ENCODE results near the gene CKAP2.

The CKAP2 gene

DNA sequence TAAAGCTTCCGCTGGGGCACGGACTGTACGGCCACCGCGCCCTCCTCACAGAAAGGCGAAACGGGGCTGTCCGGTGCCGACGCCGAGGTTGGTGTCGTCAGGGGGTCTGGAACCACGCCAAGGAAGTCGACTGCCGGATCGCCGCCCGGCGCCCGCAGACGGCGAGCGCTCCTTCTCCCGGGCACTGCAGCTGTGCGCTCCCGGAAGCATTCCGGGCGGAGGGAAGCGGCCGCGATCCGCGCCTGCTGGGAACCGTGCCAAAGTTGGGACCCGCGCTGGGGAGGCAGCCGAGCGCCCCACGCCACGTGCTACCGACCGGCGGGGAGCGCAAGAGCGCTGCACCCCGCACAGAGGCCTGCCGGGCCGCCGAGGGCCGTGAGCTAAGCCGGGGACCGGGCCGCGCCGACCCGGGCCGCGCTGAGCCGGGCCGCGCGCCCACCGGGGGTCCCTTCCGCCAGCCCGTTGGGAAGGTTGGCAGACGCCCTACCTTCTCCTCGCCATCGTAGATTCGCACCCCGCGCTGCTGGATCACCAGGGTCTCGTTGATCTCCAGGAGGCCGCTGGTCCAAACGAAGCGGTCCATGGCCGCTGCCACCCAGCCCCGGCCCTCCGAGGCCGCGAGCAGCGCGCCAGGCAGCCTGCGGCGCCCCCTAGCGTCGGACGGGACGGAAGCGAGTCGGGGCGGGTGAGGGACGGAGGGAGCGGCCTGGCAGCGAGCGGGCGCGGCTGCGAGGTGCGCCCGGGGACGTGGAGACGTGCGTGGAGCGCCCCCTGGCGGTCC lies 5.1 kb upstream of the CKAP2 start, which contains the start of gene VPS36:
TSS of gene VPS36 (minus strand) at position 623 of the 781 bp plus-strand sequence. CDS start at position 583, 40 bp downstream.
- H3K36me3 ChIP-seq, result peaks cover 7 to 38% (median 21%) of the 10 kb centered on the region in 11 experiments; a peak in 20 of 22 replicates
- H3K4me1 ChIP-seq, result peaks cover 37 to 46% (median 43%) of the 10 kb centered on the region in 10 experiments
- peak within 1 kb of the TSS; percentile 97 to 100 (median 99) for H3K27ac ChIP-seq
- peak within 1 kb of the TSS; percentile 74 to 92 (median 86) for H3K4me3 ChIP-seq
- peaks cover 18 to 46% (median 41%) of the 10 kb centered on the region in 11 experiments; a peak in 21 of 22 replicates for H4K20me1 ChIP-seq
- H3K9ac ChIP-seq, result peak within 1 kb of the TSS; percentile 98 to 100 (median 99)
- H3K9me3 ChIP-seq (replicated peaks in 1 of 11), result no peaks in the 10 kb centered on the region
- H3K4me2 ChIP-seq, result peak within 1 kb of the TSS; percentile 86 to 96 (median 90)
- no peak for TF ChIP-seq Cebpa-rat (IDR thresholded peaks at IDR 0.05)
- H3K27me3 ChIP-seq, result no peaks in the 10 kb centered on the region

DNA sequence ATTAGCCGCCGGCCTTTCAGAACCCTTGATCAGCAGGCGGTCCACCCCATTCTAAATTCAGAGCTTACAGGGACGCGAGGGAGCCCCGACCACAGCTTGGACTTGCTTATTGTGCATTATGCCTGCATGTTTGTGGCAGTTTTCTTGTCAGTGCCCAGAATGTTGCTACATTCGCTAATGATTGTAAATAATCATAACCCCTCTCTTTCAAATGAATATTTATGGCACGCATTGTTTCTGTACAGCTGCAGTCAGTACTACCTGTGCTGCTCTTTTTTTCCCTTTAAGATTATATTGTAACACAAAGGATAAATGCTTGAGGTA lies 4.5 kb upstream of the CKAP2 start:
- Histone ChIP-seq H3K27me3 (no peaks in the 10 kb centered on the region), H3K4me1 (peaks cover 37 to 46% (median 43%) of the 10 kb centered on the region in 10 experiments), H3K36me3 (peaks cover 7 to 33% (median 19%) of the 10 kb centered on the region in 11 experiments; a peak in 19 of 22 replicates), H3K9me3 (replicated peaks in 1 of 11) (no peaks in the 10 kb centered on the region), H4K20me1 (peaks cover 18 to 42% (median 39%) of the 10 kb centered on the region in 11 experiments; a peak in 21 of 22 replicates), H3K9ac (peak overlapping the region; percentile 98 to 100 (median 99); a peak in 15 of 22 replicates), H3K4me3 (peak overlapping the region; percentile 74 to 92 (median 86); a peak in 13 of 20 replicates), H3K4me2 (peak overlapping the region; percentile 9 to 79 (median 57); a peak in 19 of 22 replicates), H3K27ac (peak overlapping the region in 6 of 11 experiments; percentile 99; a peak in 9 of 22 replicates)
- no peak for TF ChIP-seq Cebpa-rat (IDR thresholded peaks at IDR 0.05)

DNA sequence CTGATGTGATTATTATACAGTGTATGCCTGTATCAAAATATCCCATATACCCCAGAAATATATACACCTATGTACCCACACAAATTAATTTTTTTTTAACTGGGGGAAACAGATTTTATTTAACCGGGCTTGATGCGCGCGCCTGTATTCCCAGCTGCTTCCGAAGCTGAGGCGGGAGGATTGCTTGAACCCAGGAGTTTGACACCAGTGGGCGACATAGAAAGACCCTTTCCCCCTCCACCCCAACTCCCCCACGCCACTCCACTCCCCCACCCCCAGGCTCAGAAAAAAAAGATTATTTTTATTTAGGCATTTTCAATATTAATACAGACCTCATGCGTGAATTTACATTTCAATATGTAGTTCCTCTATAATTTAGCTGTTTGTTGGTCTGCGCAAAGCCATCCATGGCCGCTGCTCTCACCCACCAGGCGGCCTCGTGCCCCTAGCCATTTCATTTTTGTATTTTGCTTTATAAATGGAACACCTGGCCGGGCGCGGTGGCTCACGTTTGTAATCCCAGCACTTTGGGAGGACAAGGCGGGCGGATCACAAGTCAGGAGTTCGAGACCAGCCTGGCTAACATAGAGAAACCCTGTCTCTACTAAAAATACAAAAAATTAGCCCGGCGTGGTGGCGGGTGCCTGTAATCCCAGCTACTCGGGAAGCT lies 4.0 kb upstream of the CKAP2 start:
- H3K9me3 ChIP-seq (replicated peaks in 1 of 11), result no peaks in the 10 kb centered on the region
- H3K4me2 ChIP-seq, result peak overlapping the region; percentile 9 to 79 (median 57); a peak in 16 of 22 replicates

DNA sequence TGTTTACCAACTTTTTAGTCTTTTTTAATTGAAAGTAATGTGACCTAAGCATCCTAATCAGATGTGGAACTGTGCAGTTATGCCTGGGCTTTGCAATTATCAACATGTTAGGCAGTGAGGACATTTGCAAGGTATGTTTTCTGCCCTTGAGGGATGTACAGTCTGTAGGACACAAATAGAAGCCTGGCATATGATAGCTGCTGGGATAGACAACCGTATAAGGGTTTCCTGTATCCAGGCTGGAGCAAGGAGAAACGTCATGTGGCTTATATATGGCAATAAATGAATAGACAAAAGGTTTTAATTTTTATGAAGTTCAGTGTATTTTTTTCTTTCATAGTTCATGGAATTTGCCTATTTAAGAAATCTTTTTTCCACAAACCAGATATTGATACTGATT lies 2.8 kb upstream of the CKAP2 start:
- H3K4me3 ChIP-seq, result no peak overlapping the region
- H3K4me1 ChIP-seq, result peaks cover 44 to 57% (median 55%) of the 10 kb centered on the region in 10 experiments
- H4K20me1 ChIP-seq, result peaks cover 11 to 37% (median 29%) of the 10 kb centered on the region in 11 experiments; a peak in 21 of 22 replicates
- H3K9ac ChIP-seq, result no peak overlapping the region
- no peak overlapping the region for H3K4me2 ChIP-seq
- no peaks in the 10 kb centered on the region for H3K9me3 ChIP-seq (replicated peaks in 1 of 11)
- H3K36me3 ChIP-seq, result peaks cover 0 to 26% (median 15%) of the 10 kb centered on the region in 11 experiments; a peak in 17 of 22 replicates
- H3K27ac ChIP-seq, result no peak overlapping the region
- no peaks in the 10 kb centered on the region for H3K27me3 ChIP-seq
- no peak for TF ChIP-seq Cebpa-rat (IDR thresholded peaks at IDR 0.05)

More for the DNA sequence above, 4.0 kb upstream of the CKAP2 start:
- TF ChIP-seq Cebpa-rat (IDR thresholded peaks at IDR 0.05), result no peak
- 0 out of 20 replicates have a peak overlapping the region, but pooled peaks of 1 of the 10 experiments have one; percentile 83 for H3K4me3 ChIP-seq
- H4K20me1 ChIP-seq, result peaks cover 18 to 42% (median 36%) of the 10 kb centered on the region in 11 experiments; a peak in 21 of 22 replicates
- no peak overlapping the region for H3K27ac ChIP-seq
- peaks cover 2 to 28% (median 14%) of the 10 kb centered on the region in 11 experiments; a peak in 18 of 22 replicates for H3K36me3 ChIP-seq
- peak overlapping the region in 2 of 11 experiments; percentile 99; a peak in 4 of 22 replicates for H3K9ac ChIP-seq
- H3K4me1 ChIP-seq, result peaks cover 40 to 48% (median 45%) of the 10 kb centered on the region in 10 experiments
- H3K27me3 ChIP-seq, result no peaks in the 10 kb centered on the region

DNA sequence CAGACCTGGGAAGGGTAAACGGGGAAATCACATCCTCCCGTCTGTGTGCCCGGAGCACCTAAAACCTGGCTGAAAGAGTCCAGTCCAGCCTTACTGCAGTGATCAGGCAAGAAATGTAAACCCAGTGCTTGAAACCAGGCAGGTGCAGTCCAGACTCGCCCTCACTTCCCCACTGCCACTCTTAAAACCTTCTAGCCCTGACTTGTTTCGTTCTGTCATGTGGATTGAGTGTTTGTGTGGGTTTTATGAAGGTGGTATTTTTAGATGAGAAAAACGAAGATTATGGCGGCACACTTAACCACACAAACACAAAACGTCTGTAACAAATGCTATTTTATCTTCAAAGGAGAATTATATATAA lies 839 bp upstream of the CKAP2 start:
- H3K36me3 ChIP-seq, result peaks cover 9 to 30% (median 28%) of the 10 kb centered on the region in 11 experiments; a peak in 21 of 22 replicates
- peak overlapping the region in 10 of 11 experiments; percentile 88 to 98 (median 94); a peak in 20 of 22 replicates for H3K27ac ChIP-seq
- no peak for TF ChIP-seq Cebpa-rat (IDR thresholded peaks at IDR 0.05)
- H3K9me3 ChIP-seq (replicated peaks in 1 of 11), result no peaks in the 10 kb centered on the region
- H3K4me3 ChIP-seq, result peak overlapping the region; percentile 67 to 84 (median 74)
- peak overlapping the region; percentile 91 to 99 (median 98) for H3K4me2 ChIP-seq
- H3K27me3 ChIP-seq, result no peaks in the 10 kb centered on the region
- H4K20me1 ChIP-seq, result peaks cover 0 to 30% (median 16%) of the 10 kb centered on the region in 11 experiments; a peak in 15 of 22 replicates
- H3K4me1 ChIP-seq, result peaks cover 26 to 56% (median 45%) of the 10 kb centered on the region in 10 experiments
- H3K9ac ChIP-seq, result peak overlapping the region; percentile 87 to 97 (median 90)

DNA sequence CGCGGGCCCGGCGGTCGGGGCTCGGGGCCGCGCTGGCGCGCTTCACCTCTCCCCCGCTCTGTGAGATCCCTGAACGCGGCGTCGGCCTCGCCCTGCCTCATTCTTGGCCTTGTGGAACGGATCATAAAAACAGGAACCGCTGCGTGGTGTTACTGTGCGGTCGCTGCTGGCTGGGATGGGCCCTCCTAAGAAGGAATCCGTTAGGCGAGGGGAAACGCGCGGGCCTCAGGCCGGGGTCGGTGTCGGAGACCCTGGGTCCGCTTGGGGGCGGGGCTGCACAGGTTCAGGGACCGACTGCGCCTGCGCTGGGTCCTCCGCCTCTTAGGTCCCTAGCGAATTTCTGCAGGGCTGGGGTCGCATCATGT lies 381 bp downstream of the CKAP2 start:
- H3K4me3 ChIP-seq, result peak overlapping the region; percentile 67 to 84 (median 74)
- peak overlapping the region; percentile 76 to 98 (median 94) for H3K27ac ChIP-seq
- H3K27me3 ChIP-seq, result no peaks in the 10 kb centered on the region
- H3K4me1 ChIP-seq, result peaks cover 26 to 61% (median 47%) of the 10 kb centered on the region in 10 experiments
- H4K20me1 ChIP-seq, result peaks cover 0 to 38% (median 18%) of the 10 kb centered on the region in 11 experiments; a peak in 14 of 22 replicates
- no peaks in the 10 kb centered on the region for H3K9me3 ChIP-seq (replicated peaks in 1 of 11)
- H3K4me2 ChIP-seq, result peak overlapping the region; percentile 74 to 94 (median 83)
- H3K36me3 ChIP-seq, result peaks cover 14 to 43% (median 40%) of the 10 kb centered on the region in 11 experiments
- no peak for TF ChIP-seq Cebpa-rat (IDR thresholded peaks at IDR 0.05)
- peak overlapping the region; percentile 87 to 97 (median 90) for H3K9ac ChIP-seq

DNA sequence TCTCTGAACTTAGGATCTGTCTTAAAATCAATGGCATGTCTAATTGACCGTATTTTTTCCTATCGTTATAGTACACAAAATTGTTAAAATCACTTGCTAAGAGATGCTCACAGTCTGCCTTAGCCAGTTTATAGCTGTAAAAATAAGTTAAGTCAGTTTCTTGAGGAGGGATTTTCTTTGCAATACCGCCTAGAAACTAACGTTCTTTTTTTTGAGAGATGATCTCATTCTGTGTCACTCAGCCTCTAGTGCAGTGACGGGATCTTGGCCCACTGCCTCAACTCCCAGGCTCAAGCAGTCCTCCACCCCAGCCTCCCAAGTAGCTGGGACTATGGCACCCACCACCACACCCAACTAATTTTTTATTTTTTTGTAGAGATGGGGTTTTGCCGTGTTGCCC lies 4.4 kb downstream of the CKAP2 start:
- H3K36me3 ChIP-seq, result peaks cover 51 to 83% (median 80%) of the 10 kb centered on the region in 11 experiments
- peaks cover 14 to 57% (median 40%) of the 10 kb centered on the region in 10 experiments for H3K4me1 ChIP-seq
- TF ChIP-seq Cebpa-rat (IDR thresholded peaks at IDR 0.05), result no peak
- H3K4me3 ChIP-seq, result no peak overlapping the region
- H3K4me2 ChIP-seq, result peak overlapping the region in 1 of 11 experiments; percentile 2; a peak in 1 of 22 replicates
- H4K20me1 ChIP-seq, result peaks cover 0 to 71% (median 41%) of the 10 kb centered on the region in 11 experiments; a peak in 14 of 22 replicates
- H3K9ac ChIP-seq, result no peak overlapping the region
- no peak overlapping the region for H3K27ac ChIP-seq
- H3K27me3 ChIP-seq, result no peaks in the 10 kb centered on the region
- H3K9me3 ChIP-seq (replicated peaks in 1 of 11), result no peaks in the 10 kb centered on the region

DNA sequence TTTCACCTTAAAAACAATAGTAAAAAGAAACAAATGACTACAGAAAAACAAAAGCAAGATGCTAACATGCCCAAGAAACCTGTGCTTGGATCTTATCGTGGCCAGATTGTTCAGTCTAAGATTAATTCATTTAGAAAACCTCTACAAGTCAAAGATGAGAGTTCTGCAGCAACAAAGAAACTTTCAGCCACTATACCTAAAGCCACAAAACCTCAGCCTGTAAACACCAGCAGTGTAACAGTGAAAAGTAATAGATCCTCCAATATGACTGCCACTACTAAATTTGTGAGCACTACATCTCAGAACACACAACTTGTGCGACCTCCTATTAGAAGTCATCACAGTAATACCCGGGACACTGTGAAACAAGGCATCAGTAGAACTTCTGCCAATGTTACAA lies 6.0 kb downstream of the CKAP2 start:
- Histone ChIP-seq H3K27me3 (no peaks in the 10 kb centered on the region), H3K9me3 (replicated peaks in 1 of 11) (0 out of 22 replicates have a peak, but pooled peaks cover 0 to 1% (median 0%) of the 10 kb centered on the region in 11 experiments), H3K27ac (no peak overlapping the region), H4K20me1 (peaks cover 0 to 71% (median 39%) of the 10 kb centered on the region in 11 experiments; a peak in 14 of 22 replicates), H3K9ac (no peak overlapping the region), H3K4me3 (no peak overlapping the region), H3K4me1 (peaks cover 12 to 53% (median 38%) of the 10 kb centered on the region in 10 experiments), H3K36me3 (peaks cover 65 to 99% (median 94%) of the 10 kb centered on the region in 11 experiments), H3K4me2 (peak overlapping the region in 8 of 11 experiments; percentile 0 to 15 (median 8); a peak in 9 of 22 replicates)
- no peak for TF ChIP-seq Cebpa-rat (IDR thresholded peaks at IDR 0.05)
